CD4-positive, alpha-beta T cell treated with Interleukin-6 for 4 hours (primary cell): ENCODE measurements around the gene TBXAS1.
"Not testable (repeated sequence)": the region's sequence is repeated elsewhere in the genome, so short reads cannot be mapped to it uniquely, and the experiment has no call there.

ENCODE experiments used
- DNase-seq: peaks from one replicate; pipeline ENCODE4 v3.0.0-alpha.2; 2020; ENCODE audit warnings: mixed read lengths

TBXAS1 gene

DNA sequence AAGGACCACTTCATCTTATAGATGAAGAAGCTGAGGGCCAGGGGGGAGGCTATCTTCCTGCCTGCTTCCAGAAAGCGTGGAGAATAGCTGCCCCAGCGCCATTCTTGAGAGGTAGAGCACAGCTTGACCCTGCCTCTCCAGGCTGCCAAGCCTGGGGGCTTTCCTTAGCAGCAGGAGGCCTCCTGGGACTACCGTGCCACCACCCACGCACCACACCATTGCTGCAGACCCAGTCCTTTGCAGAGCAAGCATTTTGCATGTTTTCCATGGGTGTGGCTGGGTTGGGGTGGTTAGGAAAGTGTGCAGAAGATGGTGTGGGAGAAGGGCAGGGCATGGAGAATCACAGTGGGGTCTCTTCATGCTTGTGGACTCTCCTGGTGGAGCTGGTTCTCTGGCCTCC is 64.9 kb downstream of the TBXAS1 start:
- DNase-seq, result no peak

DNA sequence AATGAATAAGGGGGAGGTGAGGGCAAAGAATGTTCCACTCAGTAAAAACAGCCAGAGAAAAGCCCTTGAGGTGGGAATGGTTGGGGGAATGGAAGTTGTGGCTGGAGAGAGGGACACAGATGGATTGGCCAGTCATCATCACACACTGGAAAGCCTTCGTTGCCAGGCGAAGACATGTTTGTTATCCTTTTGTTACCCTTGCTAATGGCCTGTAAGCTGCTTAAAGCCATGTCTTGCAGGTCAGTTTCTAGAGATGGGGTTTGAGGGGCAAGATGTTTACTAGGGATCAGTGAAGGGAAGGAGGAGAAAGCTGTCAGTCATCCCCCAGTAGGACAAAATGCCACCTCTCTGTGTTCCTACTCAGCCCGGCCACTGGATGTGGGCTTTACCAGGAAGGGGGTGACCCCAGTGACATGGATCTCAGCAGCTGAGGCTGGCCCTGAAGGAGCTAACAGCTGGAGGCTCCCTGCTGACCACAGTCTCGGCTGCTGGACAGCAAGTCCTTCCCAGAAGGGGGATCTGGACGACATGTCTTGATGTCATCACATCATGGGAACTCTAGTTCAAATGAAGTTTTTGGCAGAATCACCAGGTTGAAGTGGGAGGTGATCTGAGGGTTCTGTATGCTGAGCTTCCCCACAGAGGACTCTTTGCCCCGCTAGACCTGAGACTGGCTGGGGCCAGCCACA is 66.2 kb downstream of the TBXAS1 start:
- no peak for DNase-seq

DNA sequence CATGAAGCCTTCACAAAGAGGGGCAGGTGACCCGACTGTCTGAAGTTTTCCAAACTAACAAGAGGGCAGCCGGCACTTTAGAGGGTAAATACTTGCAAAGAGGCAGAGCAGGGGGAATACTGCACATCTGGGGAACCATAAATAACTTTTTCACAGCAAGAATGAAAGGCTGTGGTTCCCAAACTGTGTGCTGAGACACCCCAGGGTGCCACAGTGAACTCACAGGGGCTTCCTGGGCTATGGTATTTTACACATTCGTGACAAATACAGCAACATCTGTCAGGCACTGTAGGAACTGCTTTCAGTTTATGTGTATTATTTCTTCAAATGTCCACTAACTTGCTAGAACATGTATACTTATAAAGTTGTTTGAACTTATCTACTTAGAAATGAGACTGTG is 67.2 kb downstream of the TBXAS1 start:
- no peak for DNase-seq

DNA sequence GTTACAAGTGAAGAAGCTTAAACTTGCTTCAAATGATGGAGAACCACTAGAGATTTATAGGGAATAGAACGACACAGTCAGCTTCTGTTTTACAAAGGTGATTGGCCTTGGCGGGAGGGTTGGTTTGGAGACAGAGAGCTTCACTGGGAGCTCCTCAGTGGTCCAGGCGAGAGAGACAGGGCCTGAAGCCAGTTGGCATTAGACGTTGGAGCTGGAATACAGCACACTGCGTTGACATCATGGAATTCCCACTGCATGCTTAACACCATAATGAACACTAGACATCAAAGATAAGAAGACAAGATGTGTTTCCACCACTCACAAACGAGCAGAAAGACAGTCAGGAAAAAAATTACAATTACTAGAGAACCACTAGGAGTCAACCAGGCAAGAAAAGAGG is 67.8 kb downstream of the TBXAS1 start:
- DNase-seq, result no peak

DNA sequence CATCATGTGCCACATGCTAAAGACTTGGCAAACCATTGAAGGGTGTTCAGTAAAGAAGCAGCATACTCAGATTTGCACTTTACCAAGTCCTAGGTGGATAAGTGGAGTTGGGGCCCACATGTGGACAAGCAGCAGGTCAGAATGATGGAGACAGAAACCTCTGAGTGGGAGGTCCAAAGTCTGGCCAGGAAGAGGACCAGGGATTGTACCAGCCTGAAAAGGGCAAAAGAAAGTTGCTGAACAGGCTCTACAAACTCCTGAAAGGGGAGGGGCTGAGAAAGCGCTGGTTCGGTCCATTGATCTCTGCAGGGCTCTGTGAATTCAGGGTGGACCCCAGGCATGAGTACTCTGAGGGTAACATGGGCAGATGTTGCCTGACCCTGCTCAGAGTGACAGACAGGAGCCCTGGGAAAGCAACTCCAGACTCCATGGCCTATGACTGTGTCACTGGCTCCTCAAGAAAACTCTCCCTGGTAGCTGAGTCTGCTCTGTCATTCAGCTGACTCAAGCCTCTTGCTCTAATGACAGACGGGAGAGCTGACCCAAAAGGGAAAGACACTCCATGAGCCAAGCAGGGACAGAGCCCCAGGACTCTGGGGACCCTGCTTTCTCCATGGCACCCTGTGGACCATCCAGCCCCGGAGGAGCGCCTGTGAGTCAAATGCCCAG is 68.5 kb downstream of the TBXAS1 start:
- DNase-seq, result no peak

DNA sequence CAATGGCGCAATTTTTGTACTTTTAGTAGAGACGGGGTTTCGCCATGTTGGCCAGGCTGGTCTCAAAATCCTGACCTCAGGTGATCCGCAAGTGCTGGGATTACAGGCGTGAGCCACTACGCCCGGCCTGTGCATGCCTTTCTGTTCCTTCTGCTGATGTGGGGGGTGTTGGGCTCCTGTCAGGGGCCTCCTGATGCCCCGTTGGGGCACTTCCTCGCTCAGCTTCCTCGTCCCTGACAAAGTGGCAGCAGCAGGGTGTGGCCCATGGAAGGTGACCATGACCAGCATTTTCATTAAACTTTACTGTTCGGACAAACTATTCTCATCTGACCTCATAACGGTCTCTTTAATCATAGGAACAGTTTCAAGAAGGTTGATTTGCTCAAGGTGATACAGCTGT is 69.4 kb downstream of the TBXAS1 start:
- DNase-seq, result no peak

DNA sequence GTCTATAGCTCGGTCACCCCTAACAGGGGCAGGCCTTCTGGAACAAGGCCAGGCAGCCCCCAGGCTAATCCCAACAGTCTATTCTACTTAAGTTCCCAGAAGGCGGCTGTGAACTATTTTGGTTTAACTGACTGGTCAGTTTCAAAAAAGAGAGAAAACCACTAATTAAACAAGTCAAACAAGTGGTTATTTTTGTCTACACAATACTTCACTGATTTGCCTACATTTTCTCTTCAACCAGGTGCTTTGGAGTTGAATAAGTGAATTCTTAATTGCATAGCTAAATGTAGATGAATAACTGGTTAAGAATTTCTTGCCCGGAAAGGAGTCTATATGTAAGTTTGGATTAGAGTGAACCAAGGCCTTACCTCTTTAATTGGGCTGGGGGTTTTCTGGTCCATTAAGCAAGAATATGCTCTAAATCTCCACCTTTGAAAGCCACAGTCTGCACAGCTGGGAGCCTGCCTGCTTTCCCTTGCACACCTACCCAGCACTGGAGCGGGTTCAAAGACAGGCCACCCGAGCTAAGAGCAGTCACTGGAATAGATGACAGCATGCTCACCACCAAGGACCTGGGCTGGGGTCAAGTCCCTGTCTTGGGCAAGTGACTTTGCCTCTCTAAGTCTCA is 70.4 kb downstream of the TBXAS1 start:
- no peak for DNase-seq

DNA sequence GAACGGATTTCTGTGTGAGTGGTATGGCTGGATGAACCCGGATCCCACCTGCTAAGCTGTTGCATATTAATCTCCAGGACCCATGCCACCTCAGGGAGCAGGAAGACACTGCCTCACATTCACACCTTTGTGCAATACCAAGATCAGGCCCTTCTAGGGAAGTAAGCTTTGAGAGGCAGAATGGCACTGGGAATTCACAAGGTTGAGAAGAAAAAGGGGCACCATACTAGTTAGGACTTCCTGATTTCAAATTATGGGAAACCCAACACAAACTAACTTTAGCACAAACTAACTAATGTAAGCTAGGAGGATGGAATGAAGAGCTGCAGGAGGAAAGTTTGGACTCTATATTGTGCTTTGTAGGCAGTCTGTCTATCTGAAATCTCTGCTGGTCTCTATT is 71.3 kb downstream of the TBXAS1 start:
- no peak for DNase-seq

DNA sequence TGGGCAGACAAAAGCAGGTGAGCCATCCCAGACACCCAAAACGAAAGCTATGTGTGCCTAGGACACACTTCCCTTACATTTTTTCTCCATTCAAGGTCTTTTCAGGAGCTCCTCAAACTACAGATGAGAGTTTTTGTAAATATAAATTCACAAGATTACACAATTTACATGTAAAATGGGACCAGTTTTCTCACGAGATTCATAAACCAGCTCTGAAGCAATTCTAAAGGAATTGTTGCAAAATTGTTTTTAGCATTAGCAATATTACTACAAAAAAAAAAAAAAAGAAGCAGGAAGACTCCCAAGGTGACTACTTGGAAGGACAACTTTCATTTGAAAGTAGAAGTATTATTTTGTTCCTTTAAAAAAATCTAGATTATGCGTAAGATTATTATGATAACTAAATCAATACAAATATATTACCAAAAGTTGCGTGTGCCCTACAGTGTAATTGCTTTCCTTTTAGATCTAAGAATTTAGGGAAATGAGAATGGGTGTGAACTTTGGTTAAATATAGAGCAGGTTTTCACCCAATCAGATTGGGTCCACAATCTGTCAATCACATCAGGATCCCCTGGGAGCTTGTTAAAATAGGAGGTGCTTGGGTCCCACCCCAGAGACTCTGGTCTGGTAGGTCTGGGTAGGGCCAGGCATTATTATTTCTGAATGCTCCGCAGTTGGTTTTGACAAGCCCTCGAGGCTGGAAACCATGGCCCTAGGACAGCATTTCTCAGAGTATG is 72.2 kb downstream of the TBXAS1 start:
- no peak for DNase-seq

DNA sequence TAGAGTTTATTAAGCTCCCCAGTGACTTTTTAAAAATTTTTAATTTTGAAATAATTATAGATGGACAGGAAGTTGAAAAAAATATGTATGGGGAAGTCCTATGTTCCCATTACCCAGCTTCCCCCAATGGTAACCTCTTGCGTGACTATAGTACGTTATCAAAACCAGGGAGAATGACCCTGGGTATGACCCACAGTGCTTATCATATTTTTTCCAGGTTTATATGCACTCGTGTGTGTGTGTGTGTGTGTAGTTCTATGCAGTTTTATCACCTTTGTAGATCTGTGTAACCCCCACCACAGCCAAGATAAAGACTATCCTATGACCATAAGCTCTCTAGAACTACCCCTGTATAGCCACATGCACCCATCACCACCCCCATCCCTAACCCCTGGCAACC is 72.8 kb downstream of the TBXAS1 start:
- DNase-seq, result no peak

DNA sequence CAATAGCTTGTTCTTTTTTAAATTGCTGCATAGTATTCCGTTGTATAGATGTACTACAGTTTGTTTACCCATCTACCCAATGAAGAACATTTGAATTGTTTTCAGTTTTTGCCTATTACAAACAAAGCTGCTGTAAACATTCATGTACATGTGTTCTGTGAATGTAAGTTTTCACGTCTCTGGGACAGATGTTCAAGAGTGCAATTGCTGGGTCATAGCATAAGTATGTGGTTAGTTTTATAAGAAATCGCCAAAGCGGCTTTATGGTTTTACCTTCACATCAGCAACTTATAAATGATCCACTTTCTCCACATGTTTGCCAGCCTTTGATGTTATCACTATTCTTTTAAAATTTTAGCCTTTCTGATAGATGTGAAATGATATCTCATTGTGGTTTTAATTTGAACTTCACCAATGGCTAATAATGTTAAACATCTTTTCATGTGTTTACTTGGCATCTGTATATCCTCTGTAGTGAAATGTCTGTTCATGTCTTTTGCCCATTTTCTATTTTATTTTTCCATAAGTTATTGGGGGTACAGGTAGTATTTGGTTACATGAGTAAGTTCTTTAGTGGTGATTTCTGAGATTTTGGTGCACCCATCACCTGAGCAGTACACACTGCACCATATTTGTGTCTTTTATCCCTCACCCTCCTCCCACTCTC is 73.5 kb downstream of the TBXAS1 start:
- no peak for DNase-seq

DNA sequence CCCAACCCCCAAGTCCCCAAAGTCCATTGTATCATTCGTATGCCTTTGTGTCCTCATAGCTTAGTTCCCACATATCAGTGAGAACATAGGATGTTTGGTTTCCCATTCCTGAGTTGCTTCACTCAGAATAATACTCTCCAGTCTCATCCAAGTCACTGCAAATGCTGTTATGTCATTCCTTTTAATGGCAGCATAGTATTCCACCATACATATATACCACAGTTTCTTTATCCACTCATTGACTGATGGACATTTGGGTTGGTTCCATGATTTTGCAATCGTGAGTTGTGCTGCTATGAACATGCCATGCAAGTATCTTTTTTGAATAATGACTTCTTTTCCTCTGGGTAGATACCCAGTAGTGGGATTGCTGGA is 74.0 kb downstream of the TBXAS1 start:
- not testable (repeated sequence) for DNase-seq

DNA sequence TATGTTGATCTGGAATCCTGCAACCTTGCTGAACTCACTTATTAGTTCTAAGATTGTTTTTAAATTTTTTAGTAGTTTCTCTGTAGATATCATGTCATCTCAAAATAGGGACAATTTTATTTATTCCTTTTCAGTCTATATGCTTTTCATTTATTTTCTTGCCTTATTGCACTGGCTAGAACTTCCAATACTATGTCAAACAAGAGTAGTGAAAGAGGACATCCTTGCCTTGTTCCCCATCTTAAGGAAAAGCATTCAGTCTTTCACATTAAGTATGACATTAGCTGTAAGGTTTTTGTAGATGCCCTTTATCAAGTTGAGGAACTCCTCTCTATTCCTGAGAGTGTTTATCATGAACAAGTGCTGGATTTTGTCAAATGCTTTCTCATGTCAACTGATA is 77.8 kb downstream of the TBXAS1 start:
- no peak for DNase-seq

DNA sequence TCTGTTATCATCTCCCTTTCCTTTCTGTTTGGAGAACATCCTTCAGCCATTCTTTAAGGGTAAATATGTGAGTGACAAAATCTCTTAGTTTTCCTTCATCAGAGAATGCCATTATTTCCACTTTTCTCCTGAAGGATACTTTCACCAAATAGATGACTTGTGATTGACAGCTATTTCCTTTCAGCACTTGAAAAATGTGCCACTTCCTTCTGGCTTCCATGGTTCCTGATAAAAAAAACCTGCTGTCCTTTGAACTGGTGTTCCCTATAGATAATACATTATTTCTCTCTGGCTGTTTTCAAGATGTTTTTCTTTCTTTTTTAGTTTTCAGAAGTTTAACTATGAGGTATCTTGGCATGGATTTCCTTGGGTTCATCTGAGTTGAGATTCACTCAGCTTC is 79.7 kb downstream of the TBXAS1 start:
- no peak for DNase-seq

DNA sequence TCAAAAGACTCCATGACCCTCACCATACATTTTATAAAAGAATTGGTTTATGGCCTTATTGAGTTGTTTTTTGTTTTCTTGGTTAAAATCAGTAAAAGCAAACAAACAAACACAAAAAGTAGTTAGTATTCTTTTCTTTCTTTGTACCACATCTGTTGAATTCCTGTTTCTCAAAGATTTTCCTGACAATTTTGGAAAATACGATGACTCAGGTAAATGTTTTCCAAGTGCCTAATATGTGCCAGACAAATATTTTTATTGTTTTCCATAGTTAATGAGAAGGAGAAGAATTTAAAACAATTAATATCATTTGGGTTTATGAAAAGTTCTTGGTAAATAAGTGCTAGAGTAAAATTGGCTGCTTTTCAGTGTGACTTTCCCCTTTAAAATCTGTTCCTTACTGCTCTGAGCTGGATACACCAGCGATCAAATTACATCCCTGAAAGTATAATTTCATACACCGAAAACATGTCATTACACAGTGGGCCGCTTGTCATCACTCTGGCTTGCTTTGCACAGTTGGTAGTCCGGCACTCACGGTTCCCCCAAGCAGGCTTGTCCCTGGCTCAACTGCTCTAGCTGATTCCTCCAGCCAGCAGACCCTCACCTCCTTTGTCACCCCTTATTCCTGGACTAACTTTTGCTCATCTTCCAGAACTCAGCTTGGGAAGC is 80.5 kb downstream of the TBXAS1 start:
- DNase-seq, result no peak

DNA sequence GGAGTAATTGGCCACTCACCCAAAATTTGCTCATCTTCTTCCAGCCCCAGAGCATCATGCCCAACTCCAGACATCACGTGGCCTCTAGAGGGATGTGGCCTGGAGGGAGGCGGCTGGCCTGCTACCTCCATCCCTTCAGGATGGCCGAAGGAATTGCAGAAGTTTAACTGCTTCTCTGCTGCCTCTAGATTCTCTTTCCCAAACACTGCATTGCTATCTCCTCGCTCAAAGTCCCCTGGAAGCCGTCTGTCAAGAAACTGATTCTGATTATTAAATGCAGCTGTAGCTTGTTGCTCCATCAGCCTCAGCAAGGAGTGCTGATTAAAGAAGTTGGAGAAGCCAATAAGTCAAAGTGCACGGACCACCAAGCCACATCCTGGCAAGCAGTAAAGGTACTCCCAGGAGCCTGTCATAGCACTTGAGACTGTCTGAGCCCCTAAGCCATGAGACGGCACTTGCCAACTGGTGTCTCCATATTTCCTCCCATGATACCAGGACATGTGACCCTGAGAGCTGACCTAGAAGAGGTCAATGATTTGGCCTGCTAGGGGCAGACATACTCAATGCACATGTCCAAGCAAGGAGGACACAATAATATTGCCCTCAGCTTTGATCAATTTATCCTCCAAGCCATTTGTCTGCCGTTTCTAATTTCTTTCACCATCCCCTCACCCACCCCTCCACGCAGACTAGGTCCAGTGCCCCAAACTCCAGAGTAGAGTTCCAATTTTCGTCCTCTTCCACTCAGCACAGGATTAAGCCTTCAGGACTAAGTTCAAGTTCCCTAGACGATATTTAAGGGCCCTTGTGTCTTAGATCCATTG is 84.2 kb downstream of the TBXAS1 start:
- DNase-seq, result no peak

DNA sequence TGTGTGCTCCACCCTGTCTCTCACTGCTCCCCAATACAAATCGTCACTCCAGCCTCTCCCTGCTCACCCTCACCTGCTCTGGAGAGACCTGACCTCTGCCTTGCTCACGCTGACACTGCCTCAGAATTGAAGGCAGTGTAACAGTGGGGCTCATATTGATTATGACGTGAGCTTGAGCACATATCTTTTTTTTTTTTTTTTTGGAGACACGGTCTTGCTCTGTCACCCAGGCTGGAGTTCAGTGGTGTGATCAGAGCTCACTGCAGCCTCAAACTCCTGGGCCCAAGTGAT is 84.7 kb downstream of the TBXAS1 start:
- no peak for DNase-seq

DNA sequence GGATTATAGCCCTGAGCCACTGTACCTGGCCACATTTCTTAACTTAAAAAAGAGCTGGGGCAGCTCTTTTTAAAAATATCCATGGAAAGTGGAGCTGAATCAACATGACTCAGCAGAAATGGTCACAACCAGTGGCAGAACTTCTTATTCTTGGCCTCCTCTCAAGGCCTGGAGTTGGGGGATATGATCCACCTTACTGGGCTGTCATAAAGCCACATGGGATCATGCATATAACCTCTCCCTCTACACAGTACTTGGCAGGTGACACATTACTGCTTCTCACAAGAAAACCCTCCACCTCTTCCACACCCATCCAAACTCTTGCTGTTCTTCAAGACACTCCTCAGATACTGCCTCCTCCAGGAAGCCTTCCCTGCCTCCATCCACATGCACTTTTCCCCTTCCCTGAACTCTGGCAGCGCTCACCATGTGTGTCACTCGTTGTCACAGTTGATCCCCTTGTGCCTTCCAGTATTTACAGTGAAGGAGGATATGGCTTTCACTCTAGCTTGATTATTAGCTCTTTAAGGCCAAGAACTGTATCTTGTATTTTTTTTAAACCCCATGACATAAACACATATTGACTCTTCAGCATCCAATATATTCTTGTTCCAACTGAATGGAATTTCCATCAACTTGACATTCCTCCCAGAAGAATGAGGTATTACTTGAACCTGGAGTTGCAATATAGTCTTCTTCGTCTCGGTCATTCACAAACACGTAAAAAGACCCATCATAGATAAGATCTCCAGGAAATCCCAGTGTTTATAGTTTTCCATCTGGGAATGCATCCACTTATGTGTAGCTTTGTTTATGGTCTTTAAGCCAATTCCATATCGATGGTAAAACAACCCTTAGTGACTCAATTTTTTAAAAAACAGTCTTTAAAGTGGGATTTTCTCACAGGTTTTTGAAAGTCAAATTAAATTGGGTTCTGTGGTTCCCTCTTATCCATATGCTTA is 85.5 kb downstream of the TBXAS1 start:
- DNase-seq, result no peak

DNA sequence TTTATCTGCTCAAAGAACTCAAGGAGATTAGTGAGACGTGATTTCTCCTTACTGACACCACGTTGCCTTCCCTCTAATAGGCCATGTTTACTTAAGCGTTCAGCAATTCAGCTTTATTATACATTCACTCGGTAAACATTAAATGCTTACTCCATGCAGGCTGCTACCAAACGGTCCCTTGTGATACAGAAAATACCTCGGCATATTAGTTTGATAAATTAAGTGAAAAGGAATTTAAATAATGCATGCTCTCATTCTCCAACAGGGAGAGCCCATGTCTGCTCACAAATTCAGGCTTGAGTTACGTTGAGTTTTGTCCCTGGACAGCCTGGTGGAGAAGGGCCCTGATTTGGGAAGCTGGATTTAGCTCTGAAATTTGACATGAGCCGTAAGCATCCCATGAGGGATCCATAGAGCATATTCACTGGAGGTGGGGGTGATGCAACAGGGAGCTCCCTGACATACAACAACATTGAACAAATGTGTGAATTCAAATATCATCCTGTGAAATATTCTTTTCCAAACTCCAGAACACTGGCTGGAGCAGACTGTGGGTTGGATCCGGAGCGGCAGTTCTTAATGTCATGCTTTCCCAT is 86.3 kb downstream of the TBXAS1 start:
- no peak for DNase-seq
